ENCODE data around the gene TNFRSF17. TPM values are rescaled to one million over a fixed set of nuclear protein-coding genes. Genes with fewer than 3 reads are reported as not detected.

The TNFRSF17 gene
- total and polyA plus RNA-seq, 10 of the 15 experiments (the other 5 are each of a cell fraction or from before 2014, with no cell fraction given) = 106 to 461 (median 179) TPM

DNA sequence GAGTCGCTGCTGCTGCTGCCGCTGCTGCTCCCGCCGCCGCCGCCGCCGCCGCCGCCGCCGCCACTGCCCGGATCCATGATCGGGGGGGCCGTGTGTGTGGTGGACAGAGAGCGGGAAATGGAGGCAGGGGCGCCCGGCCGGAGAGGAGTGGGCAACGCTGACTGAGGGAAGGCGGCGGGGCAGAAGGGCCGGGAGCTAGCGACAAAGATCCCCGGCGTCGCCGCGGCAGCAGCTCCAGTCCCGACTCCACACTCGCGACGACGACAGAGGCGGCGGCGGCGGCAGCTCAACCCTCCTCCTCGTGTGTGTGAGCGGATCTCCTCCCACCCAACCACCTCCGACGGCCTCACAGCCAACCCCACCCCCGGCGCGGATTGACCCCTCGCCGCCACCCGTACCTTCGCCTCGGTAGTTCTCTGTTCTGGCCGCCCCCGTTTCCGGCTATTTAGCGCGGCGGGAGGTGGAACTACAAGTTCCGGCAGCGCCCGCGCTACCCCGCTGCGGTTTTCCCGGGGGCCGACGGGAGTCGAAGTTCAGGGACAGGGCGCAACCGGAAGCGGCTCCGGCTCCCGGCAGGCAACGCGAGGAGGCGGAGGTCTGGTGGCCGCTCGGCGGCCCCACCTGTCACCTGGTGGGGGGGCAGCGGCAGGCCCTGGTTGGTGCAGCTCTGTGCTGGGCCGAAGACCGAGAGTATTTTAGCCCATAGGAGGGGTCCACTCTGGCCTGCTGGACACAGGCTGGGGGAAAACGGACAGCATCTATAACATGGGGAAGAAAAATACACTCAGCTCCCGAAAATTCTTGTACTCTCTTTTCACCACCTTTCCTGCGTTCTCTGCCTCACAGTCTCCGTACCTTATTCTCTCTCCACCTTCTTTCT lies 49.1 kb upstream of the TNFRSF17 start, which contains the start of gene GSPT1 (continued):
- TF ChIP-seq NBN (IDR thresholded peaks at IDR 0.05) (peak; percentile 92), HDAC2 (IDR thresholded peaks at IDR 0.05) (no peak), GABPA (IDR thresholded peaks at IDR 0.05; ENCODE audit: low read depth) (peak; percentile 88), IKZF1 (conservative IDR thresholded peaks at IDR 0.05) (peak; percentile 100), MYC (IDR thresholded peaks at IDR 0.05; ENCODE audit: insufficient read depth, insufficient read length, insufficient replicate concordance, low read length, severe bottlenecking) (peak; percentile 79), TCF12 (IDR thresholded peaks at IDR 0.05; ENCODE audit: low read depth, low read length) (peak; percentile 81), RUNX3 (IDR thresholded peaks at IDR 0.05; ENCODE audit: low read length) (peak; percentile 99), CHD1 (IDR thresholded peaks at IDR 0.05; ENCODE audit: low read depth, low read length) (no peak), HDGF (IDR thresholded peaks at IDR 0.05) (peak; percentile 87), PML (IDR thresholded peaks at IDR 0.05; ENCODE audit: low read length) (no peak), ASH2L (IDR thresholded peaks at IDR 0.05; ENCODE audit: borderline replicate concordance, low read depth) (0 out of 2 replicates have a peak, but pooled peaks have one; percentile 15), IKZF2 (IDR thresholded peaks at IDR 0.05) (no peak; a peak in 1 of 4 replicates), JUND (IDR thresholded peaks at IDR 0.05; ENCODE audit: low read depth, low read length) (no peak), ETV6 (conservative IDR thresholded peaks at IDR 0.05 in 1 of 2, IDR thresholded peaks at IDR 0.05 in 1 of 2; ENCODE audit: borderline replicate concordance in 1 of 2, low read depth in 1 of 2) (0 out of 4 replicates have a peak, but pooled peaks of 1 of the 2 experiments have one; percentile 20), POLR2AphosphoS5 (IDR thresholded peaks at IDR 0.05; ENCODE audit: low read length) (peak; percentile 93)
- TF ChIP-seq, protein P1, sequence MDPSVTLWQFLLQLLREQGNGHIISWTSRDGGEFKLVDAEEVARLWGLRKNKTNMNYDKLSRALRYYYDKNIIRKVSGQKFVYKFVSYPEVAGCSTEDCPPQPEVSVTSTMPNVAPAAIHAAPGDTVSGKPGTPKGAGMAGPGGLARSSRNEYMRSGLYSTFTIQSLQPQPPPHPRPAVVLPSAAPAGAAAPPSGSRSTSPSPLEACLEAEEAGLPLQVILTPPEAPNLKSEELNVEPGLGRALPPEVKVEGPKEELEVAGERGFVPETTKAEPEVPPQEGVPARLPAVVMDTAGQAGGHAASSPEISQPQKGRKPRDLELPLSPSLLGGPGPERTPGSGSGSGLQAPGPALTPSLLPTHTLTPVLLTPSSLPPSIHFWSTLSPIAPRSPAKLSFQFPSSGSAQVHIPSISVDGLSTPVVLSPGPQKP (IDR thresholded peaks at IDR 0.05; ENCODE audit: low read depth, low read length) = peak; percentile 97
- TF ChIP-seq, protein P2, sequence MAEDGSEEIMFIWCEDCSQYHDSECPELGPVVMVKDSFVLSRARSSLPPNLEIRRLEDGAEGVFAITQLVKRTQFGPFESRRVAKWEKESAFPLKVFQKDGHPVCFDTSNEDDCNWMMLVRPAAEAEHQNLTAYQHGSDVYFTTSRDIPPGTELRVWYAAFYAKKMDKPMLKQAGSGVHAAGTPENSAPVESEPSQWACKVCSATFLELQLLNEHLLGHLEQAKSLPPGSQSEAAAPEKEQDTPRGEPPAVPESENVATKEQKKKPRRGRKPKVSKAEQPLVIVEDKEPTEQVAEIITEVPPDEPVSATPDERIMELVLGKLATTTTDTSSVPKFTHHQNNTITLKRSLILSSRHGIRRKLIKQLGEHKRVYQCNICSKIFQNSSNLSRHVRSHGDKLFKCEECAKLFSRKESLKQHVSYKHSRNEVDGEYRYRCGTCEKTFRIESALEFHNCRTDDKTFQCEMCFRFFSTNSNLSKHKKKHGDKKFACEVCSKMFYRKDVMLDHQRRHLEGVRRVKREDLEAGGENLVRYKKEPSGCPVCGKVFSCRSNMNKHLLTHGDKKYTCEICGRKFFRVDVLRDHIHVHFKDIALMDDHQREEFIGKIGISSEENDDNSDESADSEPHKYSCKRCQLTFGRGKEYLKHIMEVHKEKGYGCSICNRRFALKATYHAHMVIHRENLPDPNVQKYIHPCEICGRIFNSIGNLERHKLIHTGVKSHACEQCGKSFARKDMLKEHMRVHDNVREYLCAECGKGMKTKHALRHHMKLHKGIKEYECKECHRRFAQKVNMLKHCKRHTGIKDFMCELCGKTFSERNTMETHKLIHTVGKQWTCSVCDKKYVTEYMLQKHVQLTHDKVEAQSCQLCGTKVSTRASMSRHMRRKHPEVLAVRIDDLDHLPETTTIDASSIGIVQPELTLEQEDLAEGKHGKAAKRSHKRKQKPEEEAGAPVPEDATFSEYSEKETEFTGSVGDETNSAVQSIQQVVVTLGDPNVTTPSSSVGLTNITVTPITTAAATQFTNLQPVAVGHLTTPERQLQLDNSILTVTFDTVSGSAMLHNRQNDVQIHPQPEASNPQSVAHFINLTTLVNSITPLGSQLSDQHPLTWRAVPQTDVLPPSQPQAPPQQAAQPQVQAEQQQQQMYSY (CRISPR knock-in tag; IDR thresholded peaks at IDR 0.05) = no peak
- TF ChIP-seq, protein P3, sequence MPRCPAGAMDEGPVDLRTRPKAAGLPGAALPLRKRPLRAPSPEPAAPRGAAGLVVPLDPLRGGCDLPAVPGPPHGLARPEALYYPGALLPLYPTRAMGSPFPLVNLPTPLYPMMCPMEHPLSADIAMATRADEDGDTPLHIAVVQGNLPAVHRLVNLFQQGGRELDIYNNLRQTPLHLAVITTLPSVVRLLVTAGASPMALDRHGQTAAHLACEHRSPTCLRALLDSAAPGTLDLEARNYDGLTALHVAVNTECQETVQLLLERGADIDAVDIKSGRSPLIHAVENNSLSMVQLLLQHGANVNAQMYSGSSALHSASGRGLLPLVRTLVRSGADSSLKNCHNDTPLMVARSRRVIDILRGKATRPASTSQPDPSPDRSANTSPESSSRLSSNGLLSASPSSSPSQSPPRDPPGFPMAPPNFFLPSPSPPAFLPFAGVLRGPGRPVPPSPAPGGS (IDR thresholded peaks at IDR 0.05; ENCODE audit: borderline replicate concordance, insufficient read depth, low read depth, low read length, poor library complexity, severe bottlenecking) = no peak
- TF ChIP-seq, protein P4, sequence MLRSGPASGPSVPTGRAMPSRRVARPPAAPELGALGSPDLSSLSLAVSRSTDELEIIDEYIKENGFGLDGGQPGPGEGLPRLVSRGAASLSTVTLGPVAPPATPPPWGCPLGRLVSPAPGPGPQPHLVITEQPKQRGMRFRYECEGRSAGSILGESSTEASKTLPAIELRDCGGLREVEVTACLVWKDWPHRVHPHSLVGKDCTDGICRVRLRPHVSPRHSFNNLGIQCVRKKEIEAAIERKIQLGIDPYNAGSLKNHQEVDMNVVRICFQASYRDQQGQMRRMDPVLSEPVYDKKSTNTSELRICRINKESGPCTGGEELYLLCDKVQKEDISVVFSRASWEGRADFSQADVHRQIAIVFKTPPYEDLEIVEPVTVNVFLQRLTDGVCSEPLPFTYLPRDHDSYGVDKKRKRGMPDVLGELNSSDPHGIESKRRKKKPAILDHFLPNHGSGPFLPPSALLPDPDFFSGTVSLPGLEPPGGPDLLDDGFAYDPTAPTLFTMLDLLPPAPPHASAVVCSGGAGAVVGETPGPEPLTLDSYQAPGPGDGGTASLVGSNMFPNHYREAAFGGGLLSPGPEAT (IDR thresholded peaks at IDR 0.05; ENCODE audit: low read depth) = peak; percentile 55; the same call in 1 of the 2 replicates
- TF ChIP-seq, protein P5, sequence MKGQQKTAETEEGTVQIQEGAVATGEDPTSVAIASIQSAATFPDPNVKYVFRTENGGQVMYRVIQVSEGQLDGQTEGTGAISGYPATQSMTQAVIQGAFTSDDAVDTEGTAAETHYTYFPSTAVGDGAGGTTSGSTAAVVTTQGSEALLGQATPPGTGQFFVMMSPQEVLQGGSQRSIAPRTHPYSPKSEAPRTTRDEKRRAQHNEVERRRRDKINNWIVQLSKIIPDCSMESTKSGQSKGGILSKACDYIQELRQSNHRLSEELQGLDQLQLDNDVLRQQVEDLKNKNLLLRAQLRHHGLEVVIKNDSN (IDR thresholded peaks at IDR 0.05; ENCODE audit: borderline replicate concordance, extremely low read length, insufficient read depth, low read depth, low read length) = no peak
